ENCODE data around the gene OR2AK2.

Gene OR2AK2, protein sequence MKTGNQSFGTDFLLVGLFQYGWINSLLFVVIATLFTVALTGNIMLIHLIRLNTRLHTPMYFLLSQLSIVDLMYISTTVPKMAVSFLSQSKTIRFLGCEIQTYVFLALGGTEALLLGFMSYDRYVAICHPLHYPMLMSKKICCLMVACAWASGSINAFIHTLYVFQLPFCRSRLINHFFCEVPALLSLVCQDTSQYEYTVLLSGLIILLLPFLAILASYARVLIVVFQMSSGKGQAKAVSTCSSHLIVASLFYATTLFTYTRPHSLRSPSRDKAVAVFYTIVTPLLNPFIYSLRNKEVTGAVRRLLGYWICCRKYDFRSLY

DNA sequence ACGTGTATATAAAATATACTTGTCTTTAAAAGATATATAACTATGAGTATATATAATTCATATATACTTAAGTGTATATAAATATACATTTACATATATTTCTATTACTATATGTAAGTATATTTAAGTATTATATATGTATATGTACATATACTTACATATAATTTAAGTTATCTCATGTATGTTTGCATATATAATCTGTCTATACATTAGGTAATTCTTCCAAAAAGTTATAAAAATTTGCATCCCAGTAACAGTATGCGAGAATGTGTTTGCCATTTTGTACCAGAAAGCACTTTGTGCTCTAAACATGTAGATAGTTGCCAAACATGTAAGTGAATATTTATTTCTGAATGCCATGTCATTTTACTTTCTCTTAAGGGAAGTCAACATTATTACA lies at the start of gene OR2AK2:
Gene OR2AK2 (plus strand): TSS at position 301 of the 400 bp plus-strand sequence. CDS start 144 bp downstream, outside the sequence.
- DNase-seq (ENCODE audit: low read depth in 2 of 2), result no peak
- no peak within 1 kb of the TSS for H3K4me3 ChIP-seq (replicated peaks in 1 of 2; ENCODE audit: low read depth in 2 of 2, low read length in 2 of 2)
- TF ChIP-seq, protein P1, sequence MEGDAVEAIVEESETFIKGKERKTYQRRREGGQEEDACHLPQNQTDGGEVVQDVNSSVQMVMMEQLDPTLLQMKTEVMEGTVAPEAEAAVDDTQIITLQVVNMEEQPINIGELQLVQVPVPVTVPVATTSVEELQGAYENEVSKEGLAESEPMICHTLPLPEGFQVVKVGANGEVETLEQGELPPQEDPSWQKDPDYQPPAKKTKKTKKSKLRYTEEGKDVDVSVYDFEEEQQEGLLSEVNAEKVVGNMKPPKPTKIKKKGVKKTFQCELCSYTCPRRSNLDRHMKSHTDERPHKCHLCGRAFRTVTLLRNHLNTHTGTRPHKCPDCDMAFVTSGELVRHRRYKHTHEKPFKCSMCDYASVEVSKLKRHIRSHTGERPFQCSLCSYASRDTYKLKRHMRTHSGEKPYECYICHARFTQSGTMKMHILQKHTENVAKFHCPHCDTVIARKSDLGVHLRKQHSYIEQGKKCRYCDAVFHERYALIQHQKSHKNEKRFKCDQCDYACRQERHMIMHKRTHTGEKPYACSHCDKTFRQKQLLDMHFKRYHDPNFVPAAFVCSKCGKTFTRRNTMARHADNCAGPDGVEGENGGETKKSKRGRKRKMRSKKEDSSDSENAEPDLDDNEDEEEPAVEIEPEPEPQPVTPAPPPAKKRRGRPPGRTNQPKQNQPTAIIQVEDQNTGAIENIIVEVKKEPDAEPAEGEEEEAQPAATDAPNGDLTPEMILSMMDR (IDR thresholded peaks at IDR 0.05; ENCODE audit: low read depth, low read length), result no peak

DNA sequence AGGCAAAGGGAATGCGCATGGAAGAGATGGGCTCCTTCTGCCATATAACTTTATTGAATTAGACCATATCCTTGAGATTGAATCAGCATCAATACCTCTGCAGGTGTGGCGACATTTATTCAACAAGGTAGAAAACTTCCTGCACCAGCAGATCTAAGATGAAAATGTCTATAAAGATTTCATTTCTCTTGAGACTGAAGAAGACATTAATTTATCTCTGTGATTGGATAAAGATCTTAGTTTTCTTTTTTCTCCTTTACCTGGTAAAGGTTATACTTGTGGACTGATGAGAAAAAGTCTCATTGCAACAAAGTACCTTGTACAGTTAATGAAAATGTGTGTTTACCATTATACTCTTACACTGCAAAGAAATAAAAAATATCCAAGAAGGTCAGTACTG lies 45.1 kb upstream of the OR2AK2 start, which contains the start of gene OR2T8:
Gene OR2T8 (plus strand): TSS at position 301 of the 400 bp plus-strand sequence. CDS start 766 bp downstream, outside the sequence.
- TF ChIP-seq, protein P1 (IDR thresholded peaks at IDR 0.05; ENCODE audit: low read depth, low read length), result no peak
- no peak within 1 kb of the TSS for H3K4me3 ChIP-seq (replicated peaks in 1 of 2; ENCODE audit: low read depth in 2 of 2, low read length in 2 of 2)
- DNase-seq (ENCODE audit: low read depth in 2 of 2), result no peak

DNA sequence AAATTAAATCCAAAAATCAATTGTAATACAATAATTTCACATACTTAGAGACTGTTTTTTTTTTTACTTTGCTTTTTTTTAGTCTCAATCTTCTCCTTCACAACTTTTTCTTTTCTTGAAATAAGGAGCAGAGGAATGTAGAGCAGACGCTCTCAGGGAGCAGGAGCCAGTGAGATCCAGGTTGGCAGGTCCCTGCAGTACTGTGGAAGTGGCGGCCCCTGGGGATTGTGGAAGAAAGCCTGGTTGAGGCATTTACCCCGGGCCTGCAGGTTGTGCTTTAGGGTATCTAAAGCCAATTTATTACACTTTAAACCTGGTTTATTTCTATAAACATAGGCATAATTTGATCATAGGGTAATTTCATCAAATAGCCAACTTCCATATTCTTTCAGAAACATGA lies 41.1 kb upstream of the OR2AK2 start:
- no peak for DNase-seq (ENCODE audit: low read depth in 2 of 2)
- TF ChIP-seq, protein P1 (IDR thresholded peaks at IDR 0.05; ENCODE audit: low read depth, low read length), result no peak
- H3K4me3 ChIP-seq (replicated peaks in 1 of 2; ENCODE audit: low read depth in 2 of 2, low read length in 2 of 2), result no peak overlapping the region

DNA sequence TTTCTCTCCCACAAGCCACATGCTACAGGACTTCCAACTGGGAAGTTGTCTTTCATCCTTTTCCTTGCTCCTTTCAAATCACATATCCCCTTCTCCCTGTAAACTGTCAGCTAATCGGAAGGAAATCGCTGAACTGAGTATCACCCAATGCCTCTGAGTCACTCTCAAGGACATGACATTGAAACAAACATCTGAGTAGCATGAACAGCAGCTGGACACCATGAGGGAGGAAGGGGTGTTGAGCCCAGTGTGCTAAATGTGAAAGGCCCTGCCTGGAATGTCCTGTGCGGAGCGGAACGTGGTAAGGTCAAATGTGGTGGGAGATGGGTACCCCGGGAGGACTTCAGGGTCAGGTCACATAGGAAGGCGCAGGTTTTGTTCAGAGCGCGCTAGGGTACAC lies 40.2 kb upstream of the OR2AK2 start, which contains the start of gene OR2AJ1:
Gene OR2AJ1 (plus strand): TSS at position 22 of the 400 bp plus-strand sequence. CDS start 8,880 bp downstream, outside the sequence.
- no peak within 1 kb of the TSS for H3K4me3 ChIP-seq (replicated peaks in 1 of 2; ENCODE audit: low read depth in 2 of 2, low read length in 2 of 2)
- TF ChIP-seq, protein P1 (IDR thresholded peaks at IDR 0.05; ENCODE audit: low read depth, low read length), result no peak
- DNase-seq (ENCODE audit: low read depth in 2 of 2), result no peak

DNA sequence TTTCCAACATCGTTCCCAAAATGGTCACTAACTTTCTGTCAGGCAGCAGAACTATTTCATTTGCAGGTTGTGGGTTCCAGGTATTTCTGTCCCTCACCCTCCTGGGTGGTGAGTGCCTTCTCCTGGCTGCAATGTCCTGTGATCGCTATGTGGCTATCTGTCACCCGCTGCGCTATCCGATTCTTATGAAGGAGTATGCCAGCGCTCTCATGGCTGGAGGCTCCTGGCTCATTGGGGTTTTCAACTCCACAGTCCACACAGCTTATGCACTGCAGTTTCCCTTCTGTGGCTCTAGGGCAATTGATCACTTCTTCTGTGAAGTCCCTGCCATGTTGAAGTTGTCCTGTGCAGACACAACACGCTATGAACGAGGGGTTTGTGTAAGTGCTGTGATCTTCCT lies 31.0 kb upstream of the OR2AK2 start:
- TF ChIP-seq, protein P1 (IDR thresholded peaks at IDR 0.05; ENCODE audit: low read depth, low read length), result no peak
- DNase-seq (ENCODE audit: low read depth in 2 of 2), result no peak

DNA sequence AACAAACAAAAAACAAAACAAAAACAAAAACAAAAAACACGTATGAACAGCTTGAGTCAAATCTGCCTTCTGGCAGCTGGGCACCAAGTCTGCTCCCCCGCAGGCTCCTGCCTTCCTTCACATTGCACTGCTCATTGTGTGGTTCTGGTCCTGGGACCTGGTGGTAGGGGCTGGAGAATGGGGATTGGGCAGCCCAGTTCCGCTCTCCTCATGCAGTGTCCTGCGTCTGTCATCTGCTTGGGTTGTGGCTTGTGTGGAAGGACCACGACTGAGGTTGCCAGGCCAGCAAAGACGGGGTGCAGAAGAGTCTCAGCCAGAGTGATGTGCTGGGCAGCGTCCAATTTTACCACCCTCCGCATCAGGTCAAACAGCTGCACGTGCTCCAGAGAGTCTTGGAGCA lies 29.3 kb upstream of the OR2AK2 start:
- TF ChIP-seq, protein P1 (IDR thresholded peaks at IDR 0.05; ENCODE audit: low read depth, low read length), result no peak
- H3K4me3 ChIP-seq (replicated peaks in 1 of 2; ENCODE audit: low read depth in 2 of 2, low read length in 2 of 2), result no peak overlapping the region
- DNase-seq (ENCODE audit: low read depth in 2 of 2), result no peak

More for the DNA sequence above, 31.0 kb upstream of the OR2AK2 start:
- no peak overlapping the region for H3K4me3 ChIP-seq (replicated peaks in 1 of 2; ENCODE audit: low read depth in 2 of 2, low read length in 2 of 2)
